ENCODE data around the gene NOD1.
"Not testable (repeated sequence)": the region's sequence is repeated elsewhere in the genome, so short reads cannot be mapped to it uniquely, and the experiment has no call there.

DNA sequence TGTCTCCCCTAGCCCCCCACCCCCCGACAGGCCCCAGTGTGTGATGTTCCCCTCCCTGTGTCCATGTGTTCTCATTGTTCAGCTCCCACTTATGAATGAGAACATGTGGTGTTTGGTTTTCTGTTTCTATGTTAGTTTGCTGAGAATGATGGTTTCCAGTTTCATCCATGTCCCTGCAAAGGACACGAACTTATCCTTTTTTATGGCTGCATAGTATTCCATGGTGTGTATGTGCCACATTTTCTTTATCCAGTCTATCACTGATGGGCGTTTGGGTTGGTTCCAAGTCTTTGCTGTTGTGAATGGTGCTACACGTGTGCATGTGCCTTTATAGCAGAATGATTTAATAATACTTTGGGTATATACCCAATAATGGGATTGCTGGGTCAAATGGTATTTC is 97.8 kb downstream of the NOD1 start:
- TF ChIP-seq CTCF, POLR2A (IDR thresholded peaks at IDR 0.05): not testable (repeated sequence)
